ENCODE measurements around the gene PALD1. TPM values are rescaled to one million over a fixed set of nuclear protein-coding genes. Genes with fewer than 3 reads are reported as not detected.

PALD1 gene
- total and polyA plus RNA-seq, 8 donors = 2.2 to 15.1 (median 3.9) TPM

DNA sequence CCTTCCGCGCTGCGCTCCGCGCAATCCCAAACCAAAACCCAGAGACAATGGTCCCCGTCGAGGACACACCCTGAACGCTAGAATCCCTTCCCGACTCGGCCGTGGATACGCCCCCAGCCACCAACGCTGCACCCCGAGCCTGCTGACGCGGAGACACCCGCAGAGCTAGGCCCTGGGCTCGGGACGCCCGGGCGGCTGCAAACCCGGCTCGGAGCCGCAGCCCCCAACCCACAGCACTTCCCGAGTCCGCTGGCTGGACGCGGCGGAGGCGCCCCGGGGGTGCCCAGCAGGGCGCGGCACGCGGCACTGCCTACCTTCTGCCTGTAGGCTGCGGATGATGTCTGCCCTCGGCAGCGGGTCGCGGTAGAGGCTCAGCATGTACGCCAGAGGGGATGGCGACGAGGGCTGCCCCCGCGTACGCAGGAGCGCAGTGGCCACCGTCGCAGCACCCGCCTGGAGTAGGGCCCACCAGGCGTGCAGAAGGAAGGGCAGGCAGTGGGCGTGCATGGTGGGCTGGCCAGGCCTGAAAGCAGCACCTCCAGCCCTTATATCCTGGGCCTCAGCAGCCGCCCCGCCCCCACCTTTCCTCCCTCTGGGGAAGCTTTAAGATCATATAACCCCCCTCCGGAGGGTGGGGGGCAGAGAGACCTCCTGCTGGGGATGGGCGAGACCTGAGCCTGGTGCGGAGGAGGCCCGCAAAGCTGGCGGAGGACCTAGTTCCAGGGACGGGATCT, 37.2 kb upstream of the PALD1 start, which contains the start of gene NODAL:
TSS of gene NODAL (minus strand) at position 521 of the 734 bp plus-strand sequence. CDS start at position 507, 14 bp downstream.
- no peak within 1 kb of the TSS for H3K27ac ChIP-seq
- peaks cover 0 to 7% (median 3%) of the 10 kb centered on the region in 4 donors for H3K27me3 ChIP-seq
- no peaks in the 10 kb centered on the region for H3K9me3 ChIP-seq
- peak within 1 kb of the TSS in 1 of 4 donors; percentile 17 for H3K4me3 ChIP-seq
- no peaks in the 10 kb centered on the region for H3K36me3 ChIP-seq
- peak in 2 of 6 donors; percentile 48 to 55 for DNase-seq
- ATAC-seq = peak in 2 of 4 donors; percentile 35 to 41
- WGBS, 2 donors = 10% methylated on average over 58 to 60 of the region's 60 CpGs
- intact Hi-C loops (cut with DNase I) = no loop called here
- peaks cover 0 to 9% (median 5%) of the 10 kb centered on the region in 3 donors for H3K4me1 ChIP-seq
- FAIRE-seq = no peak
- TF ChIP-seq CTCF (IDR thresholded peaks at IDR 0.05) = no peak

- Histone ChIP-seq H3K4me3 (no peak overlapping the region), H3K4me1 (peaks cover 0 to 9% (median 5%) of the 10 kb centered on the region in 3 donors), H3K36me3 (no peaks in the 10 kb centered on the region), H3K27me3 (peaks cover 0 to 7% (median 3%) of the 10 kb centered on the region in 4 donors), H3K27ac (no peak overlapping the region), H3K9me3 (no peaks in the 10 kb centered on the region)
- intact Hi-C loops (cut with DNase I) = no loop called here
- no peak for TF ChIP-seq CTCF (IDR thresholded peaks at IDR 0.05)
- DNase-seq (peak in 1 of 6 donors; percentile 48), FAIRE-seq (no peak), ATAC-seq (no peak)
- 30 to 34% methylated on average over 11 to 12 of the region's 12 CpGs for WGBS, 2 donors
Observed at GRCh38 chr10:70441895-70442309, 36.7 kb upstream of the PALD1 start.

DNA sequence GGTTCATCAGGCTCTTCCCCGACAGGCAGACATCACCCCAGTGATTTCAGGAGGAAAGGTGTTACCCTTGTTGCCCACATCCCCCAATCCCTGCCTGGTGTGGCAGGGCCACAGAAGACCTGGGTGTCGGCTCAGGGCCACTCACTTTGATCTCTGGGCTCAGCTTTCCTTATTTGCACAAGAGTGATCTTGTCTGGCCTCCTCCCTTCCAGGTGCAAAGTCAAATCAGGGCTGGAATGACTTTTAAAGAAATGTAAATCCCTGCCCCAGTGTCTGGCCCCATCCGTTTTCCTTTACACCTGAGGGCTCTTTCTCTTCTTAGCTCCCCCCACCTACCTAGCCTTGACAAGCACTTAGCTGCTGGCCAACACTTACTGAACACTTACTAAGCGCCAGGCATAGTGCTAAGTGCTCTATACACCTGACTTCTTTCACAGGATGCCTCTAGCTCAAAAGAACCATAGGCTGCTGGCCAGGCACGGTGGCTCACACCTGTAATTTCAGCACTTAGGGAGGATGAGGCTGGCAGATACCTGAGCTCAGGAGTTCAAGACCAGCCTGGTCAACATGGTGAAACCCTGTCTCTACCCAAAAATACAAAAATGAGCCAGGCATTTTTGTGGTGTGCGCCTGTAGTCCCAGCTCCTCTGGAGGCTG, 36.1 kb upstream of the PALD1 start:
- Histone ChIP-seq H3K4me3 (no peak overlapping the region), H3K27me3 (peaks cover 0 to 7% (median 3%) of the 10 kb centered on the region in 4 donors), H3K36me3 (no peaks in the 10 kb centered on the region), H3K27ac (no peak overlapping the region), H3K9me3 (no peaks in the 10 kb centered on the region), H3K4me1 (peaks cover 0 to 9% (median 5%) of the 10 kb centered on the region in 3 donors)
- intact Hi-C loops (cut with DNase I) = no loop called here
- ATAC-seq = no peak
- WGBS, 2 donors = 66 to 70% methylated on average over 6 of the region's 6 CpGs
- DNase-seq = no peak
- TF ChIP-seq CTCF (IDR thresholded peaks at IDR 0.05) = no peak
- no peak for FAIRE-seq

DNA sequence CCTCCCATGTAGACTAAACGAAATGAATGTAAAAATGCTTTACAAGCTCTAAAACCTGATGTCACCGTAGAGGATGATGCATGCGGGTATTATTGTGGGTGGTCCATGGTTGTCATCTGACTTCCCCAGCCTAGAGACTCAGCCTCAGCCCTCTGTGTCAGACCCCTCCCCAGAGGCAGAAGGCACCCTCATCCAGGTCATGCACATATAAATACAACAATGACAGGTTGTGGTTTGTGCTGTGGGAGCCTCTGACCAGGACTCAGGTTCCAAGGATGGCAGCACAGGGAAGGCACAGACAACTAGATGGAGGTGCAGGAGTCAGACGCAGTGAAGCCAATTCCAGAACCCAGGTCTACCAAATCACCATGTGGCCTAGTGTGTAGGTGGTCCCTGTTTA, 33.8 kb upstream of the PALD1 start:
- FAIRE-seq = no peak
- WGBS, 2 donors = 82 to 85% methylated on average over 4 of the region's 4 CpGs

More for the DNA sequence above, 33.8 kb upstream of the PALD1 start:
- peaks cover 0 to 7% (median 3%) of the 10 kb centered on the region in 4 donors for H3K27me3 ChIP-seq
- peaks cover 0 to 9% (median 5%) of the 10 kb centered on the region in 3 donors for H3K4me1 ChIP-seq
- no peaks in the 10 kb centered on the region for H3K36me3 ChIP-seq
- H3K4me3 ChIP-seq = no peak overlapping the region
- intact Hi-C loops (cut with DNase I) = no loop called here
- TF ChIP-seq CTCF (IDR thresholded peaks at IDR 0.05) = no peak
- DNase-seq (no peak), ATAC-seq (no peak)
- no peak overlapping the region for H3K27ac ChIP-seq
- H3K9me3 ChIP-seq = no peaks in the 10 kb centered on the region
